GM23248 (cell line): ENCODE data around the gene PPM1H. TPM values are rescaled to one million over a fixed set of nuclear protein-coding genes. Genes with fewer than 3 reads are reported as not detected.

Source experiments
- DNase-seq: peaks from one replicate; pipeline ENCODE4 v3.0.0-alpha.2; 2015
- H2AFZ ChIP-seq: fragments of 200-600 bp; sonication (generic); 2 replicates; pipeline ENCODE4 v1.6.1; 2016; ENCODE audit warnings: antibody characterized with exemption
- H3F3A ChIP-seq: fragments of 200-600 bp; sonication (generic); 2 replicates; pipeline ENCODE4 v1.6.1; 2016; ENCODE audit warnings: mild to moderate bottlenecking, antibody characterized with exemption, mixed run types; ENCODE audit not compliant: insufficient read depth
- H3K27ac ChIP-seq: fragments of 200-600 bp; sonication (generic); 2 replicates; pipeline ENCODE4 v1.5.1; 2016; ENCODE audit warnings: mild to moderate bottlenecking
- H3K27me3 ChIP-seq: fragments of 200-600 bp; sonication (generic); replicated peaks from 2 replicates; pipeline ENCODE4 v1.6.1; 2016; ENCODE audit warnings: mild to moderate bottlenecking; ENCODE audit not compliant: insufficient read depth
- H3K36me3 ChIP-seq: fragments of 200-600 bp; sonication (generic); 2 replicates; pipeline ENCODE4 v1.6.1; 2016; ENCODE audit warnings: low read depth, mild to moderate bottlenecking
- H3K4me1 ChIP-seq: fragments of 200-600 bp; sonication (generic); 2 replicates; pipeline ENCODE4 v1.6.1; 2016; ENCODE audit warnings: mild to moderate bottlenecking; ENCODE audit not compliant: insufficient read depth
- H3K4me2 ChIP-seq: fragments of 200-600 bp; sonication (generic); one replicate; pipeline ENCODE4 v1.6.1; 2016; ENCODE audit warnings: mild to moderate bottlenecking; ENCODE audit not compliant: unreplicated experiment
- H3K4me3 ChIP-seq: fragments of 200-600 bp; sonication (generic); 2 replicates; pipeline ENCODE4 v1.5.1; 2016; ENCODE audit warnings: mild to moderate bottlenecking
- H3K79me2 ChIP-seq: fragments of 200-600 bp; sonication (generic); 2 replicates; pipeline ENCODE4 v1.6.1; 2016; ENCODE audit warnings: mild to moderate bottlenecking; ENCODE audit not compliant: insufficient read depth
- H3K9ac ChIP-seq: fragments of 200-600 bp; sonication (generic); 2 replicates; pipeline ENCODE4 v1.6.1; 2016; ENCODE audit warnings: mild to moderate bottlenecking
- H3K9me2 ChIP-seq: fragments of 200-600 bp; sonication (generic); 2 replicates; pipeline ENCODE4 v1.6.1; 2016; ENCODE audit warnings: mixed run types, mild to moderate bottlenecking, moderate library complexity; ENCODE audit not compliant: insufficient read depth
- H3K9me3 ChIP-seq: fragments of 200-600 bp; sonication (generic); one replicate; pipeline ENCODE4 v1.6.1; 2017; ENCODE audit warnings: low read depth
- H4K20me1 ChIP-seq: fragments of 200-600 bp; sonication (generic); 2 replicates; pipeline ENCODE4 v1.6.0; 2016; ENCODE audit not compliant: insufficient read depth
- EZH2 ChIP-seq: fragments of 200-600 bp; sonication (generic); IDR thresholded peaks from 2 replicates; pipeline ENCODE4 v1.6.1; 2018; ENCODE audit warnings: antibody characterized with exemption, mild to moderate bottlenecking; ENCODE audit not compliant: insufficient read depth, poor library complexity, severe bottlenecking
- EZH2phosphoT487 ChIP-seq: fragments of 200-600 bp; sonication (generic); IDR thresholded peaks from 2 replicates; pipeline ENCODE4 v1.6.1; 2018; ENCODE audit warnings: antibody characterized with exemption, moderate library complexity, mild to moderate bottlenecking, low read depth; ENCODE audit not compliant: insufficient read depth
- WGBS, 2 experiments: methylation state at CpG; one replicate each; pipeline ENCODE4 v1.1.6; 2015 to 2017; ENCODE audit warnings: low lambda C conversion rate in 2 of 2, low coverage in 1 of 2; ENCODE audit errors: missing lambda C conversion rate in 2 of 2; 5-methylcytosine and 5-hydroxymethylcytosine counted together
- in situ Hi-C: fragments of 300-500 bp; cut with MboI; formaldehyde crosslinking; loops from 2 replicates; pipeline ENCODE4 v1.15.0; 2020
- polyA plus RNA-seq: library from polyadenylated mRNA; unstranded; fragments of >200 nt; fragmentation: Nextera tagmentation; extraction: Ambion mirVana; gene quantifications from 2 replicates; pipeline ENCODE4 v1.2.1, GENCODE V29; 2016
- total RNA-seq: library from RNA; depleted of rRNA; stranded (reverse); fragments of >200 nt; shearing (Covaris generic); gene quantifications from 2 replicates; pipeline ENCODE4 v1.2.3, GENCODE V29; 2014

The PPM1H gene
- total and polyA plus RNA-seq, 2 experiments from 2014 or later: 0.13 to 1.2 TPM

DNA sequence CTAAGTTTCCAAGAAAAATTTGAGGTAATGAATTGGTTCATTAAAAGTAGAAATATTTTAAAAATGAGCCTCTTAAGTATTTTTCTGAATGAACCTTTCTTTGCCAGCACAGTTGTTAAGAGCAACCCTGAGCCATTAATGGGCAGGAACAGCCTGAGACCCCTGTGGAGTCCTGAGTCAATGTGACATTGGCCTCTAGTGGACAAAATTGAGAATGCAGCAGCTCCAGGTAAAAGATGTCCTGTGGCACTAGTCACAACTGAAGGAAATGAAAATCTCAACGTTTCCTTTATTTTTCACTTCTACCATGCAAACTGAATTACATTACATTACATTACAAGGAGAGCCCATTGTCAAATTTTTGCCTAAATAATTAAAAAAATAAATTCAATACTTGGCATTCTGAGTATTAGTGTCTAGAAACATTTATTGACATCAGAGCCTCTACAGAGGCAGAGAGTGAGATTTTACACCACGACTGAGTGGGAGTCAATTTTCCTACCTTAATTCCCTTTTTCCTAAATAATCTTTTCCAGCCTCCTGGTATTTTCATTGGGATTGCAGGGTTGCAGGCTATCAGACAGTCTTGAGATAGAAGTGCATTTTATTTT lies 135.7 kb downstream of the PPM1H start:
- in situ Hi-C loops: loop anchor here (10.0 kb wide), 1 partner anchor 214 kb away; no protein-coding TSS in a partner anchor
- Histone ChIP-seq H3K9me3 (no peaks in the 10 kb centered on the region), H3K27ac (no peak overlapping the region), H3K79me2 (no peaks in the 10 kb centered on the region), H3F3A (no peaks in the 10 kb centered on the region; the same call in 1 of the 2 replicates), H3K9ac (no peak overlapping the region), H3K27me3 (no peaks in the 10 kb centered on the region), H3K36me3 (no peaks in the 10 kb centered on the region), H2AFZ (peak overlapping the region; percentile 36; the same call in 1 of the 2 replicates), H3K4me3 (no peak overlapping the region), H3K4me2 (no peak overlapping the region), H3K4me1 (no peaks in the 10 kb centered on the region), H4K20me1 (no peaks in the 10 kb centered on the region), H3K9me2 (no peaks in the 10 kb centered on the region)
- TF ChIP-seq EZH2: no peak
- no peak for TF ChIP-seq EZH2phosphoT487
- DNase-seq: peak; percentile 74
- WGBS, 2 experiments: 0 to 5% methylated on average over 2 of the region's 2 CpGs

DNA sequence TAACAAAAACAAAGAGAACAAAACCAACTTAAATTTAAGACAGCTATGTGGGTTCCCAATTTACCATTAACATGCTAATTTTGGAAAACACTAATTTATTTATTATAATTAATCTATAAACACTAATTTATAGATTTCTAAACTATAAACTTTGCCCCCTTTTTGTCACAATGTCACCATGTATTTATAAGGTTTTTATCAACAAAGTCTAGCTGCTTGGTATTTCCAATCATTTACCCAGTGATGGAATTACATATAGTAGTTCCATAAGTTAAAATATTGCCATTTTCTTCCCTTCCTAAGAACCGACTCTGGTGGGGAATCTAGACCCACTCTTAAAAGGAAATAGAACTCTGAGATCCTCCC lies 140.7 kb downstream of the PPM1H start:
- Histone ChIP-seq H3F3A (peaks cover 16% of the 10 kb centered on the region), H3K4me1 (peaks cover 19% of the 10 kb centered on the region), H3K27ac (no peak overlapping the region), H3K79me2 (no peaks in the 10 kb centered on the region), H3K9me2 (no peaks in the 10 kb centered on the region), H3K27me3 (no peaks in the 10 kb centered on the region), H3K9ac (peak overlapping the region; percentile 47), H4K20me1 (no peaks in the 10 kb centered on the region), H3K4me2 (peak overlapping the region; percentile 40), H2AFZ (peak overlapping the region; percentile 82), H3K9me3 (no peaks in the 10 kb centered on the region), H3K36me3 (no peaks in the 10 kb centered on the region), H3K4me3 (no peak overlapping the region)
- in situ Hi-C loops: loop anchor here (10.0 kb wide), 1 partner anchor 209 kb away; no protein-coding TSS in a partner anchor
- 35 to 49% methylated on average over 1 of the region's 1 CpG for WGBS, 2 experiments
- TF ChIP-seq EZH2phosphoT487: no peak
- no peak for TF ChIP-seq EZH2
- DNase-seq: no peak

DNA sequence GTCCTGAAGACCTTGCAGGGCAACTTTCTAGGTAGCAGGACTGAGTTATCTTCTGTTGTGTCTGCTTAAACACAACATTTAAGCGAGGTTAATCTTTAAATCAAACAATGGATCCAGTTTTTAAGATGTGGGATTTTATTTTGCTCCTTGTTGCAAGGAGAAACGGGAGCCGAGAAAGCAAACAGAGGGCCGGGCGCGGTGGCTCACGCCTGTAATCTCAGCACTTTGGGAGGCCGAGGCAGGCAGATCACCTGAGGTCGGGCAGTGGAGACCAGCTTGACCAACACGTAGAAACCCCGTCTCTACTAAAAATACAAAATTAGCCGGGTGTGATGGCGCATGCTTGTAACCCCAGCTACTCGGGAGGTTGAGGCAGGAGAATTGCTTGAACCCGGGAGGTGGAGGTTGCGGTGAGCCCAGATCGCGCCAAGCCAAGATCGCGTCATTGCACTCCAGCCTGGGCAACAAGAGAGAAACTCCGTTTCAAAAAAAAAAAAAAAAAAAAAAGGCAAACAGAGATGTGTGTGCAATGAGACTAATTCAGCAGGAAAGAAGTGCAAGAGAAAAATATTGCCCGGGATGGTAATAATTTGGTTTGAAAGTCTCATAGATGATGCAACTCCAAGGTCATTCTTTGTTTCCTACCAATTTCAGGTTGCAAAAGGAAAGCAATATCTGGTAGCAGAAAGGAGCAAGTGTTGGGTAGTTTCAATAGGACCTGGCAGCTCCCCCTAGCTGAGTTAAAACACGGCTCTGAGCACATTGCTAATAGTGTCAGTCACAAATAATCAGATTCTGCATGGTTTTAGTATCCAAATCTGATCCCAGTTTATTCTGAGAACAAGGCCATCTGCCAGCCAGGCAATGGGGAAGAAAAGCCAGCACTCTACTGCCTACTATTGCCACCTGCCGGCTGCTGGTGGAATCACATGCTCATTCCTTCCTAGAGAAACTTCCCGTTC lies 141.4 kb downstream of the PPM1H start:
- no peaks in the 10 kb centered on the region for H3K36me3 ChIP-seq
- H3F3A ChIP-seq: peaks cover 16% of the 10 kb centered on the region
- H3K9me2 ChIP-seq: no peaks in the 10 kb centered on the region
- H3K9me3 ChIP-seq: no peaks in the 10 kb centered on the region
- peak overlapping the region; percentile 40 for H3K4me2 ChIP-seq
- H3K4me1 ChIP-seq: peaks cover 19% of the 10 kb centered on the region
- H3K27ac ChIP-seq: peak overlapping the region; percentile 77
- peak overlapping the region; percentile 82 for H2AFZ ChIP-seq
- H3K9ac ChIP-seq: peak overlapping the region; percentile 47
- peak overlapping the region; percentile 35 for H3K4me3 ChIP-seq
- TF ChIP-seq EZH2phosphoT487: no peak
- no peak for TF ChIP-seq EZH2
- peak; percentile 94 for DNase-seq
- WGBS, 2 experiments: 41 to 48% methylated on average over 24 to 25 of the region's 25 CpGs
- H4K20me1 ChIP-seq: no peaks in the 10 kb centered on the region
- no peaks in the 10 kb centered on the region for H3K79me2 ChIP-seq
- no peaks in the 10 kb centered on the region for H3K27me3 ChIP-seq
- in situ Hi-C loops: loop anchor here (10.0 kb wide), 1 partner anchor 209 kb away; no protein-coding TSS in a partner anchor

DNA sequence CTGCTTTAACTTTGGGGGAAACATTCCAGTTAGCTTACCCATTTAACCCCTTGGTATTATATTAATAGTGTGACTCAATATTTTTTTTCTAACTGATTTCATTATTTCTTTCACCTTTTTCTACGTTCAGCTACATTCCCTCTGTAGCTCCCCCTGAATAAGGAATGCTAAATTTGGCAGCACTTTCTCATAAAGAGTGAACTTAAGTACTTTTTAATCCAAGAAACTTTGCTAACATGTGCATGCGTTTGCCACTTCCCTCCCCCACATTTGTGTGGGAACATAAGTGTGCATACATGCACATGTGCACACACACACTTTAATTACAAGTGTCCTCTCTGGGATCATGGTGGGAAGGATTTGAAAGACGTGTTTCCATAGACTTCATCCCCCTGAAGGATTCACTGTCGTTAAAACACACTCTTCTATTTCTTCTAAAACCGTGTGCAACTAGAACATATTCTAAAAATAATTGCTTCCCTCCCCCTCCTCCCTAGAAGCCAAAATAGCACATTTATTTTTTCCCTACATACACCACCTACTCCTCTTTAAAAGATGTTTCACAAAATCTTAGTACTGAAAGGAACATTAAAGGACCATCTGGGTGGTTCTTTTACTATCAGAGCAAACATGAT lies 142.6 kb downstream of the PPM1H start:
- in situ Hi-C loops: loop anchor here (10.0 kb wide), 1 partner anchor 208 kb away; no protein-coding TSS in a partner anchor
- no peak overlapping the region for H3K4me2 ChIP-seq
- no peaks in the 10 kb centered on the region for H3K27me3 ChIP-seq
- H4K20me1 ChIP-seq: no peaks in the 10 kb centered on the region
- 79 to 83% methylated on average over 5 of the region's 5 CpGs for WGBS, 2 experiments
- peak overlapping the region; percentile 77; the same call in 1 of the 2 replicates for H3K27ac ChIP-seq
- no peaks in the 10 kb centered on the region for H3K9me2 ChIP-seq
- H3K4me3 ChIP-seq: no peak overlapping the region
- no peak overlapping the region for H3K9ac ChIP-seq
- H3K4me1 ChIP-seq: peaks cover 29% of the 10 kb centered on the region
- H3K36me3 ChIP-seq: no peaks in the 10 kb centered on the region
- peaks cover 16% of the 10 kb centered on the region for H3F3A ChIP-seq
- no peaks in the 10 kb centered on the region for H3K9me3 ChIP-seq
- no peaks in the 10 kb centered on the region for H3K79me2 ChIP-seq
- peak overlapping the region; percentile 67 for H2AFZ ChIP-seq
- TF ChIP-seq EZH2 (no peak), EZH2phosphoT487 (no peak)
- no peak for DNase-seq
